ENCODE measurements around the gene CDK19. TPM values are rescaled to one million over a fixed set of nuclear protein-coding genes. Genes with fewer than 3 reads are reported as not detected.

The CDK19 gene
- total and polyA plus RNA-seq, 2 experiments from 2014 or later = 7.7 to 10.1 TPM

GRCh38 chr6:110575925-110576463 is 239.3 kb downstream of the CDK19 start (continued):
- TF ChIP-seq CTCF (conservative IDR thresholded peaks at IDR 0.05; ENCODE audit: low read depth in 2 of 2) = no peak

DNA sequence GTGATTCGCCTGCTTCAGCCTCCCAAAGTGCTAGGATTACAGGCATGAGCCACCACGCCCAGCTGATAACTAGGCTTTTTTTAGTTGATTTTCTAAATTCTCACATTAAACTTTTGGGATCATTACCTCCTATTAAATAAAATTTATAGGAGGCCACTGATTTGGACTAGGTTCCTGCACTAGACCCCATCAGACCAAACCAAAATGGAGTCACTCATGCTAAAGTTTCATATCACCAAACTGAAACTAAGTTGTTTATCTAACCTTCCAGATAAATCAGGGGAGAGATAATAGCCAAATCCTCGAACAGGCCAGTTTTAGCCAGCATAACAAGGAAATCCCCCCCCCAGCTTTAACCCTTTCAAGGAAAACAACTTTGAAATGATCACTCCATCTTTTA is 240.5 kb downstream of the CDK19 start:
- H3K4me2 ChIP-seq = no peak overlapping the region
- no peaks in the 10 kb centered on the region for H3F3A ChIP-seq (replicated peaks; ENCODE audit: low read depth)
- no peak overlapping the region for H3K27ac ChIP-seq (ENCODE audit: low read depth)
- no peak overlapping the region for H3K27ac Mint-ChIP-seq
- no peak overlapping the region for H3K4me3 Mint-ChIP-seq
- DNase-seq (ENCODE audit: low spot score) = no peak
- no peak overlapping the region for H2AFZ ChIP-seq
- no peaks in the 10 kb centered on the region for H3K36me3 Mint-ChIP-seq (ENCODE audit: low read depth)
- no peaks in the 10 kb centered on the region for H3K4me1 ChIP-seq (ENCODE audit: insufficient read depth)
- H3K9me3 Mint-ChIP-seq = no peaks in the 10 kb centered on the region
- H3K4me3 ChIP-seq = no peak overlapping the region
- H4K20me1 ChIP-seq (replicated peaks; ENCODE audit: insufficient read depth) = no peaks in the 10 kb centered on the region
- no peaks in the 10 kb centered on the region for H3K79me2 ChIP-seq (replicated peaks; ENCODE audit: insufficient read depth)
- H3K4me1 Mint-ChIP-seq = no peaks in the 10 kb centered on the region; the same call in 1 of the 3 replicates
- H3K9me2 ChIP-seq (ENCODE audit: insufficient read depth) = no peaks in the 10 kb centered on the region
- no peak for ATAC-seq
- no peaks in the 10 kb centered on the region for H3K27me3 ChIP-seq (ENCODE audit: insufficient read depth)
- H3K36me3 ChIP-seq (ENCODE audit: insufficient read depth) = no peaks in the 10 kb centered on the region
- H3K27me3 Mint-ChIP-seq (ENCODE audit: insufficient read depth, low read depth, poor library complexity) = no peaks in the 10 kb centered on the region
- no peak for TF ChIP-seq REST (IDR thresholded peaks at IDR 0.05; ENCODE audit: unreplicated experiment)
- TF ChIP-seq JUNB (IDR thresholded peaks at IDR 0.05; ENCODE audit: unreplicated experiment) = no peak
- TF ChIP-seq, protein P1, sequence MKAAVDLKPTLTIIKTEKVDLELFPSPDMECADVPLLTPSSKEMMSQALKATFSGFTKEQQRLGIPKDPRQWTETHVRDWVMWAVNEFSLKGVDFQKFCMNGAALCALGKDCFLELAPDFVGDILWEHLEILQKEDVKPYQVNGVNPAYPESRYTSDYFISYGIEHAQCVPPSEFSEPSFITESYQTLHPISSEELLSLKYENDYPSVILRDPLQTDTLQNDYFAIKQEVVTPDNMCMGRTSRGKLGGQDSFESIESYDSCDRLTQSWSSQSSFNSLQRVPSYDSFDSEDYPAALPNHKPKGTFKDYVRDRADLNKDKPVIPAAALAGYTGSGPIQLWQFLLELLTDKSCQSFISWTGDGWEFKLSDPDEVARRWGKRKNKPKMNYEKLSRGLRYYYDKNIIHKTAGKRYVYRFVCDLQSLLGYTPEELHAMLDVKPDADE (IDR thresholded peaks at IDR 0.05) = no peak
- TF ChIP-seq, protein P2, sequence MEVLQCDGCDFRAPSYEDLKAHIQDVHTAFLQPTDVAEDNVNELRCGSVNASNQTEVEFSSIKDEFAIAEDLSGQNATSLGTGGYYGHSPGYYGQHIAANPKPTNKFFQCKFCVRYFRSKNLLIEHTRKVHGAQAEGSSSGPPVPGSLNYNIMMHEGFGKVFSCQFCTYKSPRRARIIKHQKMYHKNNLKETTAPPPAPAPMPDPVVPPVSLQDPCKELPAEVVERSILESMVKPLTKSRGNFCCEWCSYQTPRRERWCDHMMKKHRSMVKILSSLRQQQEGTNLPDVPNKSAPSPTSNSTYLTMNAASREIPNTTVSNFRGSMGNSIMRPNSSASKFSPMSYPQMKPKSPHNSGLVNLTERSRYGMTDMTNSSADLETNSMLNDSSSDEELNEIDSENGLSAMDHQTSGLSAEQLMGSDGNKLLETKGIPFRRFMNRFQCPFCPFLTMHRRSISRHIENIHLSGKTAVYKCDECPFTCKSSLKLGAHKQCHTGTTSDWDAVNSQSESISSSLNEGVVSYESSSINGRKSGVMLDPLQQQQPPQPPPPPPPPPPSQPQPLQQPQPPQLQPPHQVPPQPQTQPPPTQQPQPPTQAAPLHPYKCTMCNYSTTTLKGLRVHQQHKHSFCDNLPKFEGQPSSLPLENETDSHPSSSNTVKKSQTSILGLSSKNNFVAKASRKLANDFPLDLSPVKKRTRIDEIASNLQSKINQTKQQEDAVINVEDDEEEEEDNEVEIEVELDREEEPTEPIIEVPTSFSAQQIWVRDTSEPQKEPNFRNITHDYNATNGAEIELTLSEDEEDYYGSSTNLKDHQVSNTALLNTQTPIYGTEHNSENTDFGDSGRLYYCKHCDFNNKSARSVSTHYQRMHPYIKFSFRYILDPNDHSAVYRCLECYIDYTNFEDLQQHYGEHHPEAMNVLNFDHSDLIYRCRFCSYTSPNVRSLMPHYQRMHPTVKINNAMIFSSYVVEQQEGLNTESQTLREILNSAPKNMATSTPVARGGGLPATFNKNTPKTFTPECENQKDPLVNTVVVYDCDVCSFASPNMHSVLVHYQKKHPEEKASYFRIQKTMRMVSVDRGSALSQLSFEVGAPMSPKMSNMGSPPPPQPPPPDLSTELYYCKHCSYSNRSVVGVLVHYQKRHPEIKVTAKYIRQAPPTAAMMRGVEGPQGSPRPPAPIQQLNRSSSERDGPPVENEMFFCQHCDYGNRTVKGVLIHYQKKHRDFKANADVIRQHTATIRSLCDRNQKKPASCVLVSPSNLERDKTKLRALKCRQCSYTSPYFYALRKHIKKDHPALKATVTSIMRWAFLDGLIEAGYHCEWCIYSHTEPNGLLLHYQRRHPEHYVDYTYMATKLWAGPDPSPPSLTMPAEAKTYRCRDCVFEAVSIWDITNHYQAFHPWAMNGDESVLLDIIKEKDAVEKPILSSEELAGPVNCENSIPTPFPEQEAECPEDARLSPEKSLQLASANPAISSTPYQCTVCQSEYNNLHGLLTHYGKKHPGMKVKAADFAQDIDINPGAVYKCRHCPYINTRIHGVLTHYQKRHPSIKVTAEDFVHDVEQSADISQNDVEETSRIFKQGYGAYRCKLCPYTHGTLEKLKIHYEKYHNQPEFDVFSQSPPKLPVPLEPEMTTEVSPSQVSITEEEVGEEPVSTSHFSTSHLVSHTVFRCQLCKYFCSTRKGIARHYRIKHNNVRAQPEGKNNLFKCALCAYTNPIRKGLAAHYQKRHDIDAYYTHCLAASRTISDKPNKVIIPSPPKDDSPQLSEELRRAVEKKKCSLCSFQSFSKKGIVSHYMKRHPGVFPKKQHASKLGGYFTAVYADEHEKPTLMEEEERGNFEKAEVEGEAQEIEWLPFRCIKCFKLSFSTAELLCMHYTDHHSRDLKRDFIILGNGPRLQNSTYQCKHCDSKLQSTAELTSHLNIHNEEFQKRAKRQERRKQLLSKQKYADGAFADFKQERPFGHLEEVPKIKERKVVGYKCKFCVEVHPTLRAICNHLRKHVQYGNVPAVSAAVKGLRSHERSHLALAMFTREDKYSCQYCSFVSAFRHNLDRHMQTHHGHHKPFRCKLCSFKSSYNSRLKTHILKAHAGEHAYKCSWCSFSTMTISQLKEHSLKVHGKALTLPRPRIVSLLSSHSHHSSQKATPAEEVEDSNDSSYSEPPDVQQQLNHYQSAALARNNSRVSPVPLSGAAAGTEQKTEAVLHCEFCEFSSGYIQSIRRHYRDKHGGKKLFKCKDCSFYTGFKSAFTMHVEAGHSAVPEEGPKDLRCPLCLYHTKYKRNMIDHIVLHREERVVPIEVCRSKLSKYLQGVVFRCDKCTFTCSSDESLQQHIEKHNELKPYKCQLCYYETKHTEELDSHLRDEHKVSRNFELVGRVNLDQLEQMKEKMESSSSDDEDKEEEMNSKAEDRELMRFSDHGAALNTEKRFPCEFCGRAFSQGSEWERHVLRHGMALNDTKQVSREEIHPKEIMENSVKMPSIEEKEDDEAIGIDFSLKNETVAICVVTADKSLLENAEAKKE (CRISPR knock-in tag; IDR thresholded peaks at IDR 0.05) = no peak
- TF ChIP-seq EZH2phosphoT487 (IDR thresholded peaks at IDR 0.05; ENCODE audit: unreplicated experiment) = no peak
- no peak for TF ChIP-seq ZNF114 (CRISPR knock-in tag; IDR thresholded peaks at IDR 0.05)
- no peak for TF ChIP-seq EZH2 (IDR thresholded peaks at IDR 0.05; ENCODE audit: low read depth, unreplicated experiment)
- no peak for TF ChIP-seq ZNF331 (CRISPR knock-in tag; IDR thresholded peaks at IDR 0.05; ENCODE audit: low read depth)
- no peak for TF ChIP-seq STAT1 (IDR thresholded peaks at IDR 0.05; ENCODE audit: unreplicated experiment)
- TF ChIP-seq CTCF (conservative IDR thresholded peaks at IDR 0.05; ENCODE audit: low read depth in 2 of 2) = no peak
